Calu3 (cell line): ENCODE measurements around the gene KAZN. TPM values are rescaled to one million over a fixed set of nuclear protein-coding genes. Genes with fewer than 3 reads are reported as not detected.

ENCODE experiments used
- BruUV-seq: library from RNA; stranded (reverse); fragments of 400-500 nt; replicated peaks from 2 replicates; lab custom pipeline; 2021; lab: Mats Ljungman, UMichigan
- CTCF ChIA-PET: fragments of 300-600 bp; sonication (Branson Sonifier 250); formaldehyde crosslinking; loops from one replicate; lab custom pipeline; 2022; ENCODE audit warnings: antibody characterized with exemption; lab: Charles Lee
- DNase-seq: peaks from one replicate; pipeline ENCODE4 v3.0.0; 2022
- H3K27ac Mint-ChIP-seq: one replicate; pipeline ENCODE4 v1.8.0; 2022; ENCODE audit warnings: mixed read lengths; ENCODE audit not compliant: unreplicated experiment
- H3K27me3 Mint-ChIP-seq: one replicate; pipeline ENCODE4 v1.8.0; 2022; ENCODE audit warnings: mixed read lengths; ENCODE audit not compliant: unreplicated experiment
- H3K36me3 Mint-ChIP-seq: one replicate; pipeline ENCODE4 v1.8.0; 2022; ENCODE audit warnings: mild to moderate bottlenecking, moderate library complexity, mixed read lengths; ENCODE audit not compliant: insufficient read depth, unreplicated experiment
- H3K4me1 Mint-ChIP-seq: one replicate; pipeline ENCODE4 v1.8.0; 2022; ENCODE audit warnings: mild to moderate bottlenecking, low read depth, mixed read lengths; ENCODE audit not compliant: unreplicated experiment
- H3K4me3 Mint-ChIP-seq: one replicate; pipeline ENCODE4 v1.8.0; 2022; ENCODE audit warnings: mild to moderate bottlenecking, low read depth, moderate library complexity, mixed read lengths; ENCODE audit not compliant: unreplicated experiment
- H3K9me3 Mint-ChIP-seq: one replicate; pipeline ENCODE4 v1.8.0; 2022; ENCODE audit warnings: low read depth, mixed read lengths; ENCODE audit not compliant: unreplicated experiment
- intact Hi-C: fragments of 100-400 bp; cut with micrococcal nuclease; formaldehyde crosslinking; loops from one replicate; pipeline ENCODE4 v1.10.0; 2022; ENCODE audit not compliant: unreplicated experiment
- total RNA-seq: library from RNA; stranded (reverse); gene quantifications from 2 replicates; pipeline ENCODE4 v1.2.3, GENCODE V29; 2022
- TF ChIP-seq, protein P1 (sequence below): fragments of 200-600 bp; IDR thresholded peaks from one replicate; pipeline ENCODE4 v1.8.0; 2022; ENCODE audit warnings: antibody characterized with exemption; ENCODE audit not compliant: unreplicated experiment

KAZN gene
- total RNA-seq, 1 experiment from 2014 or later: 3.6 TPM

DNA sequence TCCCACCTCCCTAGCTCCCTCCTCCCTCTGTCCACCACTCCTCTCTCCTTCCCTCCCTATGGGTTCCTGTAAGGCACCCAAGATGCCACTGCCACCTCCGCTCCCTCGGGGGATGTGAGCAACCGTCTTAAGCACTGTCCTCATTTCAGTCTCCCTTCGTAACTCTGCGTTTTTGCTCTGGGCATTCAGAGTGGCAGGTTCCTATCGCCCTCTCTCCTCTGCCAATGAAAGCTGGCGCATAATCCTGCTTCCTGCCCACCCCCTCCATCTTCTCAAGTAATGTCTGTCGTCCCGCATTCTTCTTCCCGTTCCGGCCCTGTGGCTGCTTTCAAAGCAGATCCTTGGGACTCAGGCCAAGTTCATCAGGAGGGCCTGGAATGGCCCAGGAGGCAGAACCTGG lies 301.2 kb downstream of the KAZN start:
- H3K9me3 Mint-ChIP-seq: no peaks in the 10 kb centered on the region
- no peaks in the 10 kb centered on the region for H3K36me3 Mint-ChIP-seq
- no peaks in the 10 kb centered on the region for H3K4me1 Mint-ChIP-seq
- BruUV-seq: no TSS peak
- CTCF ChIA-PET: no interaction called here
- H3K27ac Mint-ChIP-seq: no peak overlapping the region
- TF ChIP-seq, protein P1, sequence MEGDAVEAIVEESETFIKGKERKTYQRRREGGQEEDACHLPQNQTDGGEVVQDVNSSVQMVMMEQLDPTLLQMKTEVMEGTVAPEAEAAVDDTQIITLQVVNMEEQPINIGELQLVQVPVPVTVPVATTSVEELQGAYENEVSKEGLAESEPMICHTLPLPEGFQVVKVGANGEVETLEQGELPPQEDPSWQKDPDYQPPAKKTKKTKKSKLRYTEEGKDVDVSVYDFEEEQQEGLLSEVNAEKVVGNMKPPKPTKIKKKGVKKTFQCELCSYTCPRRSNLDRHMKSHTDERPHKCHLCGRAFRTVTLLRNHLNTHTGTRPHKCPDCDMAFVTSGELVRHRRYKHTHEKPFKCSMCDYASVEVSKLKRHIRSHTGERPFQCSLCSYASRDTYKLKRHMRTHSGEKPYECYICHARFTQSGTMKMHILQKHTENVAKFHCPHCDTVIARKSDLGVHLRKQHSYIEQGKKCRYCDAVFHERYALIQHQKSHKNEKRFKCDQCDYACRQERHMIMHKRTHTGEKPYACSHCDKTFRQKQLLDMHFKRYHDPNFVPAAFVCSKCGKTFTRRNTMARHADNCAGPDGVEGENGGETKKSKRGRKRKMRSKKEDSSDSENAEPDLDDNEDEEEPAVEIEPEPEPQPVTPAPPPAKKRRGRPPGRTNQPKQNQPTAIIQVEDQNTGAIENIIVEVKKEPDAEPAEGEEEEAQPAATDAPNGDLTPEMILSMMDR: no peak
- no peak for DNase-seq
- no peak overlapping the region for H3K4me3 Mint-ChIP-seq
- H3K27me3 Mint-ChIP-seq: peaks cover 63% of the 10 kb centered on the region
- intact Hi-C loops: no loop called here

DNA sequence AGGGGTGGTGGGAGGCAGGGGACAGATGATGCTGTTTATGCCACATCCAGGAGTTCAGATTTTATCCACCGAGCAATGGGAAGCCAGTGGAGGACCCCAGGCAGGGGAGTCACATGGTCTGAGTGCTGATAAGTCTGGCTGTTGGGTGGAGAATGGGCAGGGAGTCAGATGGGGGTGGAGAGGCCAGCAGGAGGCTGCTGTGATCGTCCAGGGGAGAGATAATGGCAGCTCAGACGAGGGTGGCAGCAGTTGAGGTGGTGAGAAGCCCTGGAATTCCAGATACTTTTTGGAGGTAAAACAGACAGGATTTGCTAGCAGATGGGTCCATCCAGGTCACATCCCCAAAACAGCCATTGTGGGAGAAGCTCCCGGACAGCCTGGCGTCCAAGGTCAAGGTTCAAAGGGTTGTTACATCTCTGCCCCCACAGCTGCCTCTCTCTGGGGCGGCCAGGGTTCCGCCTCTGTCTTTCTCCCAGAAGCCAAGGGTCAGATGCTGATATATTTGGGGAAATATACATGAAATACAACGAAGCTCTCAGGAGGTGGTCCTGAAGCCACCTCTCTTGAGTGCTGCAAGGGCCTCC lies 303.0 kb downstream of the KAZN start:
- TF ChIP-seq, protein P1: no peak
- DNase-seq: no peak
- H3K9me3 Mint-ChIP-seq: no peaks in the 10 kb centered on the region
- no TSS peak for BruUV-seq
- intact Hi-C loops: no loop called here
- no peaks in the 10 kb centered on the region for H3K4me1 Mint-ChIP-seq
- no peak overlapping the region for H3K4me3 Mint-ChIP-seq
- H3K27me3 Mint-ChIP-seq: peaks cover 52% of the 10 kb centered on the region
- CTCF ChIA-PET: no interaction called here
- no peaks in the 10 kb centered on the region for H3K36me3 Mint-ChIP-seq
- H3K27ac Mint-ChIP-seq: no peak overlapping the region

DNA sequence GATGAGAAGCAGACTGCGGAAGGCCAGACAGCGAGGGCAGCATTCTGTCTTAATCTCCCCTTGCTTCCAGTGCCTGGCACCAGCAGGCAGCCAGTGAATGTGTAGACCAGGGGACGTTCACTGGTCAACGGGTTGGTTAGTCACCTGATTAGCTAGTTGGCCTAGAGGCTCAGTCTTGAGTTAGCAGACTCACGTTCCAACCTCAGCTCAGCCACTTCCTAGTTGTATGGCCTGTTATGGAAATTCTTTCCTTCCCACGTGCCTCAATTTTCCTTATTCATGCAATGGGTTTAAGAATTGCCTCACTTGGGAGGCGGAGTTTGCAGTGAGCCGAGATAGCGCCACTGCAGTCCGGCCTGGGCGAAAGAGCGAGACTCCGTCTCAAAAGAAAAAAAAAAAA lies 305.4 kb downstream of the KAZN start:
- TF ChIP-seq, protein P1: no peak

DNA sequence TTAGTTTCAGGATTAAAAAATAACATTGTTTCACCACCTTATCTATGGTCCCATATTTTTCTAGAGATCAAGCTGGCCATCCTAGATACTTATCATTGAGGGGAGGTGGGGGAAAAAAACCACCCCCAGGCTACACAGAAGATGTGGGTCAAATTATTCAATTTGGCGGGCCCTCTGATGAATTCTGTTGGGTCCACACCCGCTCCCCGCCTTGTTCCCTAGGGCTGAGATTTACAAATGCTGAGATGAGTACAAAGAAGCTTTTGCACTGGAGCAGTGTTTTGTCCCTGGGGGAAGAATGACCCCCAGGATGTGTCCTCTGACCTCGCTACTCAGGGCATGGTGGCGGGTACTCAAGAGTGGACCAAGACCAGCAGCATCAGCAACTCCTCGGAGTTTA lies 308.2 kb downstream of the KAZN start:
- TF ChIP-seq, protein P1: no peak
- H3K4me1 Mint-ChIP-seq: no peaks in the 10 kb centered on the region

More for the DNA sequence above, 305.4 kb downstream of the KAZN start:
- H3K4me1 Mint-ChIP-seq: no peaks in the 10 kb centered on the region
- no peaks in the 10 kb centered on the region for H3K9me3 Mint-ChIP-seq
- no peaks in the 10 kb centered on the region for H3K36me3 Mint-ChIP-seq
- no TSS peak for BruUV-seq
- no peak overlapping the region for H3K4me3 Mint-ChIP-seq
- intact Hi-C loops: no loop called here
- DNase-seq: no peak
- H3K27me3 Mint-ChIP-seq: peaks cover 46% of the 10 kb centered on the region
- H3K27ac Mint-ChIP-seq: no peak overlapping the region
- CTCF ChIA-PET: no interaction called here

More for the DNA sequence above, 308.2 kb downstream of the KAZN start:
- no peak overlapping the region for H3K4me3 Mint-ChIP-seq
- no peaks in the 10 kb centered on the region for H3K9me3 Mint-ChIP-seq
- peaks cover 28% of the 10 kb centered on the region for H3K27me3 Mint-ChIP-seq
- BruUV-seq: no TSS peak
- H3K27ac Mint-ChIP-seq: no peak overlapping the region
- DNase-seq: no peak
- intact Hi-C loops: no loop called here
- CTCF ChIA-PET: interaction anchor here (0.6 kb wide), 3 partner anchors 31 to 109 kb away, joined by 3 to 4 read pairs (median 3); no protein-coding TSS in a partner anchor
- no peaks in the 10 kb centered on the region for H3K36me3 Mint-ChIP-seq
